ENCODE measurements around the gene SELENOM. TPM values are rescaled to one million over a fixed set of nuclear protein-coding genes. Genes with fewer than 3 reads are reported as not detected.
A peak's percentile ranks its signal among the peaks of the same experiment; 100 is the strongest.

Gene SELENOM
- total and polyA plus RNA-seq, 2 of the 8 experiments (the other 6 are each of a cell fraction or from before 2014, with no cell fraction given): 22.7 to 40.0 TPM

DNA sequence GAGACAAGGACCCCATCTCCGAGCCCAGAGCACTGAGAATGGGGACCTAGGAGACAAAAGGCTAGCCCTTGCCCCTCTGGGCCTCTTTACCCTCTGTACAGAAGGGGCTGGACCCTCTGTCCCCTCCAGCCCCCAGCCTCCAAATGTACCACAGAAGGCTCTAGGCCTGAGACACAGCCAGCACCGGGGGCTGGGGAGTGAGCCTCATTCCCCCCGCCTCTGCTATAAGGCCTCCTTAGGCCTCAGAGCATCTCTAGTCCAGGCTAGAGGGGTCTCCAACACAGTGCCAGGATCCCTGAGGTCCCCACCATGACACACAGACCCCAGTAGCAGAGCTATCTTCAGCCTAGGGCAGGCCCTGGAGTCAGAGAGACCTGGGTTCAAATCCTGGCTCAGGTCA is 21.4 kb downstream of the SELENOM start:
- H2BK15ac ChIP-seq (ENCODE audit: low read length): peak overlapping the region; percentile 19; the same call in 1 of the 2 replicates
- 0 out of 2 replicates have a peak overlapping the region, but pooled peaks have one; percentile 7 for H3K18ac ChIP-seq (ENCODE audit: extremely low read depth, low read length)
- no peak overlapping the region for H4K8ac ChIP-seq (ENCODE audit: extremely low read depth, insufficient read depth, low read length)
- no peak overlapping the region for H2AFZ ChIP-seq (ENCODE audit: low read length)
- peaks cover 0 to 26% (median 17%) of the 10 kb centered on the region in 4 experiments; a peak in 6 of 7 replicates for H3K4me1 ChIP-seq (replicated peaks in 1 of 4; ENCODE audit: control insufficient read depth in 3 of 4, insufficient read depth in 4 of 4, low read length in 3 of 4)
- no peak for DNase-seq (ENCODE audit: low read depth in 1 of 2, low spot score in 2 of 2)
- H4K91ac ChIP-seq (replicated peaks; ENCODE audit: insufficient read length, low read length): no peak overlapping the region
- no peaks in the 10 kb centered on the region; the same call in 1 of the 2 replicates for H3K79me1 ChIP-seq (ENCODE audit: low read depth, low read length)
- no peaks in the 10 kb centered on the region for H3K9me3 ChIP-seq (ENCODE audit: insufficient read depth in 2 of 2, low read depth in 1 of 2, low read length in 1 of 2)
- peak overlapping the region in 1 of 2 experiments; percentile 96; a peak in 2 of 4 replicates for H3K4me2 ChIP-seq (ENCODE audit: insufficient read depth in 1 of 2, low read depth in 2 of 2, low read length in 2 of 2)
- H3K56ac ChIP-seq (replicated peaks; ENCODE audit: insufficient read length, low read depth, low read length): no peak overlapping the region
- no peak overlapping the region for H4K5ac ChIP-seq (ENCODE audit: insufficient read length, low read depth, low read length)
- TF ChIP-seq POU5F1 (IDR thresholded peaks at IDR 0.05; ENCODE audit: low read depth, low read length) (no peak), TAF1 (IDR thresholded peaks at IDR 0.05; ENCODE audit: low read depth, low read length) (no peak), CHD2 (IDR thresholded peaks at IDR 0.05; ENCODE audit: low read length) (no peak)
- H4K20me1 ChIP-seq (replicated peaks in 1 of 2; ENCODE audit: control insufficient read depth in 1 of 2, insufficient read depth in 2 of 2, low read length in 2 of 2): peaks cover 3 to 7% of the 10 kb centered on the region in 2 experiments
- H3K36me3 ChIP-seq (ENCODE audit: control insufficient read depth in 2 of 4, insufficient read depth in 4 of 4, low read length in 3 of 4): no peaks in the 10 kb centered on the region
- H3K4ac ChIP-seq (replicated peaks; ENCODE audit: insufficient read length, low read depth, low read length): no peak overlapping the region
- ChIA-PET POLR2A (ENCODE audit: partially characterized antibody) (interaction anchor here (1.2 to 12.2 kb wide), 9 partner anchors 10 to 138 kb away, joined by 3 to 220 read pairs (median 16); partner anchors contain the start of genes MORC2, RNF185, SELENOM and TUG1), CTCF (ENCODE audit: partially characterized antibody) (interaction anchor here (0.9 to 13.3 kb wide), 10 partner anchors 12 to 139 kb away, joined by 3 to 207 read pairs (median 5); partner anchors contain the start of genes MORC2 and TUG1)
- H3K23me2 ChIP-seq (ENCODE audit: low read depth, low read length): peaks cover 11% of the 10 kb centered on the region
- no peak overlapping the region for H3K4me3 ChIP-seq (ENCODE audit: extremely low read depth in 1 of 4, insufficient read depth in 2 of 4, low read depth in 3 of 4, low read length in 4 of 4)
- 94% methylated on average over 3 of the region's 3 CpGs; no CpG with 5 or more reads in 1 of the 2 experiments for WGBS, 2 experiments (ENCODE audit: extremely low coverage in 1 of 2, insufficient coverage in 1 of 2, insufficient read length in 1 of 2, insufficient replicate concordance in 2 of 2, low coverage in 1 of 2, low lambda C conversion rate in 2 of 2, missing lambda C conversion rate in 1 of 2)
- peak overlapping the region; percentile 95; the same call in 1 of the 2 replicates for H2BK5ac ChIP-seq (ENCODE audit: low read depth, low read length)
- no peak overlapping the region for H2BK120ac ChIP-seq (replicated peaks; ENCODE audit: low read depth, low read length)
- no peak overlapping the region; the same call in none of the 2 replicates for H2AK5ac ChIP-seq (ENCODE audit: low read depth, low read length)
- H3K23ac ChIP-seq (ENCODE audit: insufficient read length): no peak overlapping the region
- H3K14ac ChIP-seq (ENCODE audit: insufficient read length): no peak overlapping the region
- H3K27ac ChIP-seq (ENCODE audit: low read depth, low read length): no peak overlapping the region
- FAIRE-seq: no peak
- H3K9ac ChIP-seq (replicated peaks in 1 of 4; ENCODE audit: extremely low read depth in 1 of 4, low read depth in 3 of 4, low read length in 3 of 4): no peak overlapping the region; a peak in 1 of 7 replicates
- peaks cover 0 to 9% of the 10 kb centered on the region in 2 experiments; a peak in 1 of 4 replicates for H3K79me2 ChIP-seq (ENCODE audit: control insufficient read depth in 1 of 2, insufficient read depth in 2 of 2, low read length in 2 of 2)
- H3K27me3 ChIP-seq (replicated peaks in 1 of 4; ENCODE audit: control insufficient read depth in 3 of 4, extremely low read depth in 1 of 4, insufficient read depth in 3 of 4, low read length in 3 of 4): peaks cover 0 to 5% (median 2%) of the 10 kb centered on the region in 4 experiments; a peak in 3 of 7 replicates
- H2BK12ac ChIP-seq (ENCODE audit: low read depth, low read length): no peak overlapping the region
- 0 out of 2 replicates have a peak overlapping the region, but pooled peaks have one; percentile 64 for H2BK20ac ChIP-seq (ENCODE audit: low read length)
